GM21529 (cell line): ENCODE data around the gene RLF.
"Not testable (repeated sequence)": the region's sequence is repeated elsewhere in the genome, so short reads cannot be mapped to it uniquely, and the experiment has no call there.

Source experiments
- ATAC-seq: cut with Tn5 transposase; IDR thresholded peaks from one replicate; pipeline ENCODE4 v1.9.1; 2021; ENCODE audit not compliant: unreplicated experiment

RLF gene

DNA sequence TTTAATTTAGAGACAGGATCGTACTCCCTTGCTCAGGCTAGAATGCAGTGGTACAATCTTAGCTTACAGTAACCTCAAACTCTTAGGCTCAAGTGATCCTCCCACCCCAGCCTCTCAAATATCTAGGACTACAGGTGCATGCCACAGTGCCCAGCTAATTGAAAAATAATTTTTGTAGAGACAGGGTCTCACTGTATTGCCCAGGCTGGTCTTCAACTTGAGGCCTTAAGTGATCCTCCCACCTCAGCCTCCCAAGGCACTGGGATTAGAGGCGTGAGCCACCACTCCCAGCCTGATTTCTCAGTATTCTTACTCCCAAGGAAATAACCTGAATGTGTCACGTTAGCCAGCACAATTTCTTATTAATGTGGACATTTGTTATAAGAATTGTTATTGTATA is 9.8 kb downstream of the RLF start:
- ATAC-seq: no peak

DNA sequence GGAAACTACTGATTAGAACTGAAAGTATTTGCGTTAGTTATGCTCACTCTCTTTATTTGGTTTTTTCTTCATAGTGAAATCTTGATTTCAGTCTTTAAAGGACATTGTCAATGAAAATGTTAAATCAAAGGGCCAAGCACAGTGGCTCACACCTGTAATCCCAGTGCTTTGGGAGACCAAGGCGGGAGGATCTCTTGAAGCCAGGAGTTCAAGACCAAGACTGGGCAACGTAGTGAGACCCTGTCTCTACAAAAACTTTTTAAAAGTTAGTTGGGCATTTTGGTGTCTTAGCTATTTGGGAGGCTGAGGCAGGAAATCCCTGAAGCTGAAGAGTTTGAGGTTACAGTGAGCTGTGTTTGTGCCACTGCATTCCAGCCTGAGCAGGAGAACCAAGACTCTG is 13.6 kb downstream of the RLF start:
- ATAC-seq: no peak

DNA sequence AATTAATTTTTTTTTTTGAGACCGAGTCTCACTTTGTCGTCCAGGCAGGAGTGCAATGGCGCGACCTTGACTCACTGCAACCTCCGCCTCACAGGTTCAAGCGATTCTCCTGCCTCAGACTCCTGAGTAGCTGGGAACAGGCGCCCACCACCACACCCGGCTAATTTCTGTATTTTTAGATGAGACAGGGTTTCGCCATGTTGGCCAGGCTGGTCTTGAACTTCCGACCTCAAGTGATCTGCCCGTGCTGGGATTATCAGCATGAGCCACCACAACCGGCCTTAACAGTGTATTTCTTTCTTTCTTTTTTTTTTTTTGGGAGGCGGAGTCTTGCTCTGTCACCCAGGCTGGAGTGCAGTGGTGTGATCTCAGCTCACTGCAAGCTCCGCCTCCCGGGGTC is 15.8 kb downstream of the RLF start:
- ATAC-seq: not testable (repeated sequence)

DNA sequence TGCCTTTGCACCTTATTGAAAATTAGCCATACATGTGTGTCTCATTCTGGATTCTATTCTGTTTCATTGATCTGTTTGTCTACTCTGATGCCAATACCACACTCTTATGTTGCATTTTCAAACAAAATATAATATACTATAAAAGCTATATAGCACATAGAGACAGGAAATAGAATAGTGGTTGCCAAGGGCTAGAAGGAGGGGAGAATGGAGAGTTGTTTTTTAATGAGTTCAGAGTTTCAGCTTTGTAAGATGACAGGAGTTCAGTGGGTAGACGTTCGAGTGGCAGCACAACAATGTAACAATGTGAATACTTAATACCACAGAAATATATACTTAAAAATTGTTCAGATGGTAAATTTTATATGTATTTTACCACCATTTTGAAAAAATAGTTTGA is 17.0 kb downstream of the RLF start:
- no peak for ATAC-seq

DNA sequence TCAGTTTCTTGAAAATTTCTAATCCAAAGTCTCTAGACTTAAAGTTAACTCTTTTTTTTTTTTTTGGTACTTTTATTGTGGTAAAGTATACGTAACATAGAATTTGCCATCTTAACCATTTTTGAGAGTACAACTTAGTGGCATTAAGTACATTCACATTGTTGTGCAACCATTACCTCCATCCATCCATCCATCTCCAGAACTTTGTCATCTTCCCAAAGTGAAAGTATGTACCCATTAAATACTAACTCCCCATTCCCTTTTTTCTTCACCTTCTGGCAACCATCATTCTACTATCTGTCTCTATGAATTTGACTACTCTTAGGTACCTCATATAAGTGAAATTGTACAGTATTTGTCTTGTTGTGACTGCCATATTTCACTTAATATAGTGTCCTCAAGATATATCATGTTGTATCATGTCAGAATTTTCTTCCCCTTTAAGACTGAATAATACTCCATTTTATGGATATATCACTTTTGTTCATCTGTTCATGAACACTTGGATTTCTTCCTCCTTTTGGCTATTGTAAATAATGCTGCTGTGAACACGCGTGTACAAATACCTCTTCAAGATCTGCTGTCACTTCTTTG is 18.4 kb downstream of the RLF start:
- no peak for ATAC-seq

DNA sequence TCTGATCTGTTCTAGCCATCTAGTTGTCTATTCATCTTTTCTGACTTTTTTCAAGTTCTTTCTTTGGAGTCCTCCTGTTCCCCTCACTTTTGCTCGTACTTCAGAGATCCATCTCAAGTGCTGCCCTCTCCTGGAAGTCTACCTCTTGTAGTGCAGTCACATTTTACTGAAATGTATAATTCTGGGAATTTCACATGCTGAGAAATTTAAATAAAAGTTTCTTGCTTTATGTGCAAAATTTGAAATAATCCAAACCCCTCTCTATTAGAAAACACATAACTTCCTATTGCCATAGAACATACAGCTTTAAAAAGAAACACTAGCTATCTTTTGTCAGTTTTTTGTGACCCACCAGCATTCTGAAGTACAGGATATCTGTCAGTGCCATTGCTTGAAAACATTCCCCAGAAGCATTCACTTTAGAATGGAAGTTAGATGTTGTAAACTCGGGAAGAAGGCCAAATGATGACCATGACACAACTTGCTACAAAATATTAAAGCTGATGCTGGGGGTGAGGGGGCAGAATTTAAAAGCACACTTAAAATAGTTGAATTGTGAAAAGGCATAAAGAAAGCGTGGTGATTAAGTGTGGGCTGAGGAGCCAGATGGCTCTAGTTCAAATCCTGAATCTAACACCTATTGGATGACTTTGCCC is 22.0 kb downstream of the RLF start:
- ATAC-seq: no peak

DNA sequence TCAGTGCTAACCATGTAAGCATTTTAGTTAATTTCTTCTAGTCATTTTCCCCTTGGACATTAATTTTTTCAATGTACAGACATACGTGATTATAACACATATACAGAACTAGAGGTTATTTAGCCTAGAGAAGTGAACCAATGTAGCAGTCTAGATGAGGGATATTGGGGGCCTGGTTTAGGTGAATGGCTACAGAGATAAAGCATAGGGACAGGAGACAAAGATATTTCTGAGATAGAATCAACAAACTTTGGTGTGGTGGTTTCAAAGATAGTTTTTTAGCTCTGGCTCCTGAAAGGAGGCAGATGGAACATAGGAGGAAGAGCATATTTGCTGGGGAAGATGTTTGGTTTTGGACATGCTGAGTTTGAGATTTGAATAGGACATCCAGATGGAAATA is 23.0 kb downstream of the RLF start:
- ATAC-seq: no peak

DNA sequence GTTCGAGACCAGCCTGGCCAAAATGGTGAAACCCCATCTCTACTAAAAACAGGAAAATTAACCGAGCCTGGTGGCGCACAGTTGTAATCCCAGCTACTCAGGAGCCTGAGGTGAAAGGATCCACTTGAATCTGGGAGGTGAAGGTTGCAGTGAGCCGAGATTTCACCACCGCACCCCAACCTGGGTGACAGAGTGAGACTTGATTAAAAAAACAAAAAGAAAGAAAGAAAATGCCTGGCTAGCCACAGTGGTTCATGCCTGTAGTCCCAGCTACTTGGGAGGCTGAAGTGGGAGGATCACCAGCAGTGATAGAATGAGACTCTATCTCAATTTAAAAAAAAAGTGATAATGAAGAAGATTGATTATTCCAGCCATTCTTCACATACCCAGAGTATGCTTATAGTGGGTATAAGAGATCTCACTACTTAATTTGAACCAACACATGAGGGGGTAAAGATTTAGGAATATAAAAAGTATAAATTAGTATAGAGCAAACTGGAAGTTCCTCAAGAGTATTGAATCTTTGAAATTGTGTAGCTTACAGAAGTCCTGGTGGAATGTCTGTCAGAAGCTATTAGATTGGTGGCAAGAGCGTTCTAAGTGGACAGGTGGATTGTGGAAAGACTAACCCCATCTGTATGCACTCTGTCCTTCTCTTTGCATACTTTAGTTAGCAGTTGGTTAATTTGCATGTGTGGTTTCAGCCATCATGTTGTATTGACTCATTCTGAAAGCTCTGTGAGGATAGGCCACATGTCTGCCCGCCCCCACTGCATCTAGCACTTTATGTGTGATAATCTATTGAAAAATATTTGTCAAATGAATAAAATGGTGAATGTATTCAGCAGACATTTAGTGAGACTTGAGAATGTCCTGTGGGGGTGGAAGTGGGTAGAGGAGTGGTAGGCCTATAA is 25.0 kb downstream of the RLF start:
- ATAC-seq: peak; percentile 90

DNA sequence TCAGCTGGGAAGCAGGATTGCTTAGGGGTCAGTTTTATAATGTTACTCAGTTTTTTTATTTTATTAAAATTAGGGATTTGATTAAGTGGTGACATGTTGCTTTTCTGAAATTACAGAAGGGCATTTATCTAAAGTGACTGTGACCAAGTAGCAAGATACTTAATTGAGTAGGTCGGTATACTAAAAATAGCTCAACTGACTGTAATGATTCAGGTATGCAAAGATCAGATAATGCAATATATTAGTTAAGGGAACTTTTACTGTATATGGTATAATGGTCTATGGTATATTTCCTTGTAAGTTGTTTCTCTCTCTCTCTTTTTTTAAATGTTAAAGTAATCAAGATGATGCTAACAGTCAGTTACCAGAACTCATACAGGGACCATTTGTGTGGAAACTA is 26.2 kb downstream of the RLF start:
- ATAC-seq: no peak

DNA sequence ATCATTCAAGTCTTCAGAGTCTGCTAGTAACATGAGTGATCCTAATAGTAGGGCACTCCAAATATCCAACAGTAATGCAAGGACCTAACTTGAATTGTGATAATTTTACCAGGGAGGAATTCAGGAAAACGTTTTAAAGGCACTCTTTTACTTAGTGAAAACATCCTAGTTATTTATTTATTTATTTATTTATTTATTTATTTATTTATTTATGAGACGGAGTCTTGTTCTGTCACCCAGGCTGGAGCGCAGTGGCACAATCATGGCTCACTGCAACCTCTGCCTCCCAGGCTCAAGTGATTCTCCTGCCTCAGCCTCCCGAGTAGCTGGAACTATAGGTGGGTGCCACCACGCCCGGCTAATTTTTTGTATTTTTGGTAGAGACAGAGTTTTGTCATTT is 33.5 kb downstream of the RLF start:
- not testable (repeated sequence) for ATAC-seq

DNA sequence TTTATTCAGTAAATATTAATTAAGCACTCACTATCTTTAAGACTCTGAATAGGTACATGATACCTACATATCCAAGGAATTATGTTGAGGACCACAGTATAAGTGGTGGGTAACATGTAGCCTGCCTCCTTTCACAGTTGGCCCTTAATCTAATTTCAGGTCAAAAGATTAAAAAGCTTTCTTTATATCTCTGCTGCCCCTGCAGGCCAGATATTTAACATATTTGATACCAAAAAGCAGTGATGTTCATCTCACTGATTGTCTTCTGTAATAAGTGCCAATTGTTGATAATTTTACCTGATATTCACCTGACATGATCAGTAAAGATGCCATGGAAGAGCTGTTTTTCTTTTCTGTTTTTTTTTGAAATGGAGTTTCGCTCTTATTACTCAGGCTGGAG is 36.5 kb downstream of the RLF start:
- no peak for ATAC-seq

DNA sequence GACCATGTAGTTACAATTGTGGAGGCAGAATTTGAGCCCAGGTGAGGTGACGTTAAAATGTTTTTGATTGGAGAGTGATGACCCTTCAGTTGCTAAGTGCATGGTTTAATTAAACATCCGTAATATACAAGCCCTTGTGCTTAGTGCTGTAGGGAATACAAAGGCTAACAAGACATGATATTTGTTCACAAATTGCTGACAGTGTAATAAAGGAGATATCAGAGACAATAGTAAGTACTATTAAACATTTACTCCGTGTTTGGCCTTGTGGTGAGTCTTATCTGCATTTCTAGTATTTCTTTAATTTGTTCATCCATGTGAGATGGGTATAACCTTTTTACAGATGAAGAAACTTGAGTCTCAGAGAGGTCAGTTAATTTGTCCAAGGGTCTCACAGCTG is 37.9 kb downstream of the RLF start:
- no peak for ATAC-seq

DNA sequence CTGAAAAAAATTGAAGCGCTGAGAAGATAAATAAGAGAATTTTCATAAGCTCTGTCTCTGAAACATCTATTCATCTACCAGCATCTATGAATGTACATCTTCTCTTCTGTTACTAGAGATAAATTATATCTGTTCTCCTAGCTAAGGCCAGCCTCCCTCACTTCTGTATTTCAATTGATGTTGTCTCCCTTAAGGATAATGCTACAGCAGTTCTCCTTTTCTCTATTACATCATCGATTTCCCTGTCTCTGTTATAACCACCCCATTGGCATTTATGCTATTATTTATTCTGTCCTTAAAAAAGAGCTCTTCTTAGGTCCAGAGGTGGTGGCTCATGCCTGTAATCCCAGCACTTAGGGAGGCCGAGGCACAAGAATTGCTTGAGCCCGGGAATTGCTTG is 43.7 kb downstream of the RLF start:
- ATAC-seq: no peak

DNA sequence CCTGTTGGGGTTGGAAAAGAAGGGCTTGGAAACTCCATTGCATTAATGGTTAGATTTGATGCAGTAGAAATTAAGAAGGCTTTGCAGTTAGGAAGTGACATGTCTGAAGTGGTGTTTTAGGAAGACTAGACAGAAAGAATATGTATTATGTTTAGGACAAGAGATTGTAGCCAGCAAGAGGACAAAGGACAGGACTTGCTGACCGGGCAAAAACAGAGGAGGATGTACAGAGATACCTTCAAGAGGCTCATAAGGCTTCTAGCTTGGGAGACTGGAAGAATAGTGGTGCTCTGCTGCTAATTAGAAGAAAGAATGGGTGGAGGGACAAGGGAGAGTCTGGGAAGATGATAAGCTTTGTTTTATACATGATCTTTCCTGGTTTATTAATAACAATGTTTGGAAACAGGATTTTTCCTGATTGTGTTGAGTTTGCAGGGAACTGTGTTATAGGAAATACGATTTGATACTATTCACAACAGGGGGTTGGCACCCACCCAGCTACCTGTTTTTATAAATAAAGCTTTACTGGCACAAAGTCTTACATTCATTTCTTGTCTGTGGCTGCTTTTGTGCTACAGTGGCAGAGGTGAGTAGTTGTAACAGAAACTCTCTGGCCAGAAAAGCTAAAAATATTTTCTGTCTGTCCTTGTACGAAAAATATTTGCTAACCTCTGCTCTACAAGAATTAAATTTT is 49.5 kb downstream of the RLF start:
- no peak for ATAC-seq

DNA sequence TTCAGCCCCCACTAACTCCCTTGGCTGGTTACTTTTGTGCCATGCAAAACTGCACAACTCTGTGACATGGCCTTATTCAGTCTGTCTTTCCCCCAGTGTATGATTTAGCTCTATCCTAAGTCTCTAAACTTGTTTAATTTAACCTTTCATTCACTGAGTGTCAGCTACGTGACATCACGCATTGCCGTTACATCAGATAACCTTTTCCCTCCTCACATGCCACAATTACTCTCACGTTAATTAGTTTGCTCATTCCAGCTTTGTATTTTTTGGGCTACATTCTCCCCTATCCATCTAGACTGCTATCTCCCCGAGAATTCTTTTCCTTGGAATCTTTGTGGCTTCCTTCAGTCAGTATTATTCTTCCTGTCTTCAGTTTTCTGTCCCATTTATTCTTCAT is 57.1 kb downstream of the RLF start:
- ATAC-seq: no peak

DNA sequence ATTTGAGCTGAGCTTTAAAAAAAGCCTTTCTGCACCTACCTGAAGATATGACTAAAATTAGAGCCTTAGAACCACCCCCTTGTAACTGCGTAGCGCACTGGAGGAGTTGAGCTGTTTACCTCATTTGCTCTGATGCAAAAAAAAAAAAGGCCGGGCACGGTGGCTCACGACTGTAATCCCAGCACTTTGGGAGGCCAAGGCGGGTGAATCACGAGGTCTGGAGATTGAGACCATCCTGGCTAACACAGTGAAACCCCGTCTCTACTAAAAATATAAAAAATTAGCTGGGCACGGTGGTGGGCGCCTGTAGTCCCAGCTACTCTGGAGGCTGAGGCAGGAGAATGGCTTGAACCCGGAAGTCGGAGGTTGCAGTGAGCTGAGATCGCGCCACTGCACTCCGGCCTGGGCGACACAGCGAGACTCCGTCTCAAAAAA is 60.3 kb downstream of the RLF start:
- ATAC-seq: not testable (repeated sequence)

DNA sequence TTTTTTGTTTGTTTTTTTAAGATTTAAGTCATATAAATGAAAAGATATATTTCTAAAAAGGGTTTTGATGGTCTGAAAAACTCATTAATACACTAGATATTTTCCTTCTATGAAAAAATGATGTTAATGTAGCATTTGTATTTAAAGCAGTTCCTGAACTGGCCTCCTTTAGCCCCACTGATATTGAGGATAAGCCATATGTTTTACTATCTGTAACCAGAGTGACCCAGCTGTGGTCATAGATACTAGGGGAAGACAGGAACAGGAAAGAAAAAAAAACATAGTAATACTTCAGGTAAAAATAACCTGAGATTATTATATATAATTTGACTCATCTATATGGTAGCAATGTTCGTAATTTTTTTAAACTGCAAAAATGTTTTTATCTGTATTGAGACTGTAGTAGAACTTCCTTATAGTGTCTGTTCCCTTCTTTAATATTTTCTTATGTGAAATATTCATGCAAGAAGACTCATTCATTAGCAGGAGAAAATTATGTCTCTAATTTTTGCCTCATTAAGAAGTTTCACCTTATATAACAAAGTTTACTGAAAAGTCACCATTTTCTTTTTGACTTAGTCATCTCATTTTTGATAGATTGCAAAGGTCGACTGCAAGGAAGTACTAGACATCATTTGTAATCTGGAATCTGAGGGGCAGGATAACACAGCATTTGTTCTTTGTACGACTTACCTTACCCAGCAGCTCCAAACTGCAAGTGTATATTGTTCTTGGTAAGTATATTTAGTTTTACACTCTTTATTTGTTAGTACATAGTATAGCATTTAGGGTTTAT is 61.0 kb downstream of the RLF start:
- ATAC-seq: no peak

DNA sequence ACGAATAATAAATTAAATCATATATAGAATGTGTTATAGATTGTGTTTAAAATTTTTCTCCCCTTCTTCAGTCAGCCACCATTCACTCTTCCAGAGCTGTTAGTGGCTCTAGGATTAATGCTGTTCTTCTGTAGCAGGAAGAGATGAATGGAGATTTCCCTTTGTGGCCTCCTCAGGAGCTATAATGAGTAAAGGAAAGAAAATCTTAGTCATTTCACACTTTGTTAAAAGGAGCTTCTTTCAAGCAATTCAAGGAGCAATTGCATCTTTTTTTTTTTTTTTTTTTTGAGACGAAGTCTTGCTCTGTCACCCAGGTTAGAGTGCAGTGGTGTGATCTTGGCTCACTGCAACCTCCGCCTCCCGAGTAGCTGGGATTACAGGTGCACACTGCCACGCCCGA is 62.9 kb downstream of the RLF start:
- ATAC-seq: no peak

DNA sequence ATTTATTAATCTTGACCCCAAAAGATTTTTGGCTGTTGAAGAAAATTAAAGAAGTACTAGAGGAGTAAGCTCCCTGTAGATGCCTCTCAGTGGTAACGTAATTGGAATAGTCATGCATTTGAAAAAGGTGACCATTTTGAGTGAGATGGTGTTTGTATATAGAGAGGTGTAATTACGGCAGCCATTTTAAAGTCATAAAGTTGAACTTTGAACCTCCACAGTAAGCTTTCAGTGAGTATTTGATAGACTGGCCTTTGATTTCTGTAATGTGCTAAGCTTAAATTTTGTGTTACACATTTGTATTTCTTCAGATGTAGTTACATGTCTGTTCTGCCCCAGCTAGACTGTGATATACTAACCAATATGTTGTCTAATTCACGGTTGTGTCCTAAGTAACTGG is 65.0 kb downstream of the RLF start:
- no peak for ATAC-seq

DNA sequence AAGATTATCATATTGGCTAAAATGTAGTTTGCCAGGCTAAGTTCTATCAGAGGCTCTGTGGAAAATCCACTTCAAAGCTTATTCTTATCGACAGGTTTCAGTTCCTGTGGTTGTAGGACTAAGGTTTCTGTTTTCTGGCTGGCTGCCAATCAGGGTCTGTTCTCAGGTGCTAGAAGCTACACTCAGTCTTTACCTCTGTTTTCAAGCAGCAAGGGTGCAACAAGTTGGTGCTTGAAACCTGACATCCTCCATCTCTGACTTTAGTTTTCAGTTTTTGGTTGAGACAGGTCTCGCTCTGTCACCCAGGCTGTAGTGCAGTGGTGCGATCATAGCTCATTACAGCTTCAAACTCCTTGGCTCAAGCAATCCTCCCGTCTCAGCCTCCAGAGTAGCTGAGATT is 71.3 kb downstream of the RLF start:
- ATAC-seq: peak; percentile 93

DNA sequence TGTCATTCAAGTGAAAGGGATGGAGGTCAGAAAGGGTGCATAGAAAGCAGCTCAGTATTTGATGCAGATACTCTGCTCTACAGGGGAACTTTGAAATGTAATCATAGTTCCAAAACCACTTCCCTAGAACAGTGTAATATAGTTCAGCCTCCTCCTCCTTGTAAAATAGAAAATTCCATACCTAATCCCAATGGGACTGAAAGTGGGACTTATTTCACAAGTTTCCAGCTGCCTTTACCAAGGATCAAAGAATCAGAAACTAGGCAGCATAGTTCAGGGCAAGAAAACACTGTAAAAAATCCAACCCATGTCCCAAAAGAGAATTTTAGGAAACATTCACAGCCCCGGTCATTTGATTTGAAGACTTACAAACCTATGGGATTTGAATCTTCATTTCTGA is 78.4 kb downstream of the RLF start:
- ATAC-seq: no peak
